OCI-LY3 (cell line): ENCODE data around the gene UNC93A.
"Not testable (repeated sequence)": the region's sequence is repeated elsewhere in the genome, so short reads cannot be mapped to it uniquely, and the experiment has no call there.

Experiments
- EZH2phosphoT487 ChIP-seq: fragments of 200-600 bp; shearing (Covaris generic); IDR thresholded peaks from 2 replicates; pipeline ENCODE4 v1.6.1; 2018; ENCODE audit warnings: antibody characterized with exemption, mixed run types, low read depth
- TF ChIP-seq, protein P1 (sequence below): fragments of 200-600, 300-600 bp; sonication (generic); IDR thresholded peaks from 2 replicates; pipeline ENCODE4 v1.5.1; 2014; ENCODE audit warnings: antibody characterized with exemption, low read length, low read depth

- TF ChIP-seq, protein P1, sequence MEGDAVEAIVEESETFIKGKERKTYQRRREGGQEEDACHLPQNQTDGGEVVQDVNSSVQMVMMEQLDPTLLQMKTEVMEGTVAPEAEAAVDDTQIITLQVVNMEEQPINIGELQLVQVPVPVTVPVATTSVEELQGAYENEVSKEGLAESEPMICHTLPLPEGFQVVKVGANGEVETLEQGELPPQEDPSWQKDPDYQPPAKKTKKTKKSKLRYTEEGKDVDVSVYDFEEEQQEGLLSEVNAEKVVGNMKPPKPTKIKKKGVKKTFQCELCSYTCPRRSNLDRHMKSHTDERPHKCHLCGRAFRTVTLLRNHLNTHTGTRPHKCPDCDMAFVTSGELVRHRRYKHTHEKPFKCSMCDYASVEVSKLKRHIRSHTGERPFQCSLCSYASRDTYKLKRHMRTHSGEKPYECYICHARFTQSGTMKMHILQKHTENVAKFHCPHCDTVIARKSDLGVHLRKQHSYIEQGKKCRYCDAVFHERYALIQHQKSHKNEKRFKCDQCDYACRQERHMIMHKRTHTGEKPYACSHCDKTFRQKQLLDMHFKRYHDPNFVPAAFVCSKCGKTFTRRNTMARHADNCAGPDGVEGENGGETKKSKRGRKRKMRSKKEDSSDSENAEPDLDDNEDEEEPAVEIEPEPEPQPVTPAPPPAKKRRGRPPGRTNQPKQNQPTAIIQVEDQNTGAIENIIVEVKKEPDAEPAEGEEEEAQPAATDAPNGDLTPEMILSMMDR, result not testable (repeated sequence)
- TF ChIP-seq EZH2phosphoT487, result not testable (repeated sequence)
Measured at GRCh38 chr6:167318354-167318753, 27.2 kb downstream of the UNC93A start.
